Fibroblast of mammary gland (primary cell): ENCODE measurements around the gene UBQLN3.

Experiments used
- DNase-seq: peaks from one replicate; pipeline ENCODE4 v3.0.0-alpha.2; 2010; ENCODE audit warnings: low read depth
- H3K4me3 ChIP-seq: 2 replicates; pipeline ENCODE4 v1.5.1; 2011; ENCODE audit warnings: low read depth, mild to moderate bottlenecking, low read length, moderate library complexity; ENCODE audit not compliant: control insufficient read depth
- CTCF ChIP-seq: conservative IDR thresholded peaks from 2 replicates; pipeline ENCODE4 v1.5.1; 2011; ENCODE audit warnings: low read depth, low read length, inconsistent platforms; ENCODE audit not compliant: control insufficient read depth, insufficient read depth

Gene UBQLN3

GRCh38 chr11:5547982-5548381 is 38.2 kb upstream of the UBQLN3 start:
- no peak for DNase-seq
- TF ChIP-seq CTCF = no peak
- no peak overlapping the region for H3K4me3 ChIP-seq

DNA sequence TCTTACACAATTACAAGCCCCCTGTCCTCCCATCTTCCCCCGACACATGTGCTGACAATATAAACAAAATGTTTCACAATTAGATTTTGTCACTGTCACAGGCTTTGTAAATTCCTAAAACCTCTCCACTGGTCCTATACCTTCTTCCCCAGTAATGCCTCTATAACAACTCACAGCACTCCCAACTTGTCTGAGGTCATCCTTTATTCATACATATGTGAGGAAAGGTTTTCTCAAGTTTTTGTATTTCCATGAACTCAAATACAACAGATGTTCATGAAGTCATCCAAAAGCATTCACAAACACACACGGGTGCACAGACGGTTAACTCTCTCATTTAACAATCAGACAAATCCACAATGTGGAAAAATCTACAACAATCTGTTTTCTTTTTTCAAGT is 36.7 kb upstream of the UBQLN3 start:
- peak; percentile 19 for DNase-seq
- H3K4me3 ChIP-seq = no peak overlapping the region
- TF ChIP-seq CTCF = no peak

- H3K4me3 ChIP-seq = no peak overlapping the region
- no peak for TF ChIP-seq CTCF
- DNase-seq = no peak
Measured at GRCh38 chr11:5541427-5541826, 31.7 kb upstream of the UBQLN3 start.

GRCh38 chr11:5536482-5536881 is 26.7 kb upstream of the UBQLN3 start:
- no peak overlapping the region for H3K4me3 ChIP-seq
- peak; percentile 24 for DNase-seq
- no peak for TF ChIP-seq CTCF

- H3K4me3 ChIP-seq = no peak overlapping the region
- no peak for DNase-seq
Measured at GRCh38 chr11:5534046-5534445, 24.3 kb upstream of the UBQLN3 start.

DNA sequence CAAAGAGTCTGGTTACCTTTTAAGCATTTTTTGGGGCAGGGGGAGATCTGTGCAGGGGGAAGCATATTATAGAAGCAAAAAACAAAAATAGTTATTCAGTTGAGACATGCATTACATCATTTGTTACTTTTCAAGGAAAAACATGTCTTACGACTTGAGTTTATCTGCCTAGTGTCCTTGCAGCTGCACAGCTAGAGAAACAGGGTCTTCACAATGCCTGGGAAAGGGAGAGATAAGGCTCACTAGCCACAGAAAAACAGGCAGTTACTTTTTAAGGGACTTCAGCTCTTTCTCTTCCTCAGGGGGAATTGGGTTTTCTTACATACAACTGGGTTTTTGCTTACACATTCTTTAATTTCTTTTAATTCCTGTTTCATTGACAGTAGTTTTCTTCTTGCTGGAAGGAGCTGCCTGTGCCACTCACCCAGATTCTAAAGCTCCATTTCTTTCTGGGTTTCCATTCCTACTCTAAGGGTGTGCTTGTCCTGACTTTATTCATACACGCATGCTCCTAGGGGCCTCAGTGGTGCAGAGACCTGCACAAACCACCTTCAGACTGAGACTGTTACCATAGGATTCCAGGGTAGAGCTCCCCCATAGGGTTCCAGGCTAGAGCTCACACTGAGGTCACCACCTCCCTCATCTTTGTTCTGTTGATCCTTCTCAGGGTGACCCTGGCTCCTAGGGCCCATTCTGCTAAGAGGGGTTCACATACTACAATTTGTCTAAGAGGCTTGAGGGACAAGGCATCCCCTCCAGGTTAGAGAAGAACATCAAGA is 21.5 kb upstream of the UBQLN3 start:
- DNase-seq = no peak
- H3K4me3 ChIP-seq = no peak overlapping the region
- no peak for TF ChIP-seq CTCF

More at GRCh38 chr11:5534046-5534445, 24.3 kb upstream of the UBQLN3 start:
- TF ChIP-seq CTCF = no peak
